Myocyte (in vitro differentiated cells): ENCODE results near the gene IL36B. TPM values are rescaled to one million over a fixed set of nuclear protein-coding genes. Genes with fewer than 3 reads are reported as not detected.
"Not testable (repeated sequence)": the region's sequence is repeated elsewhere in the genome, so short reads cannot be mapped to it uniquely, and the experiment has no call there.

Source experiments
- DNase-seq: peaks from one replicate; pipeline ENCODE4 v3.0.0-alpha.2; 2012; ENCODE audit warnings: low read depth
- polyA plus RNA-seq: library from polyadenylated mRNA; unstranded; fragments of >200 nt; gene quantifications from one replicate; pipeline ENCODE4 v1.2.1, GENCODE V29; 2012; ENCODE audit warnings: missing spikeins
- total RNA-seq: library from RNA; depleted of rRNA; stranded (reverse); fragments of >200 nt; gene quantifications from 2 replicates; pipeline ENCODE4 v1.2.3, GENCODE V29; 2014

Gene IL36B
- total RNA-seq, result not detected in 2 replicates
- not detected for polyA plus RNA-seq

DNA sequence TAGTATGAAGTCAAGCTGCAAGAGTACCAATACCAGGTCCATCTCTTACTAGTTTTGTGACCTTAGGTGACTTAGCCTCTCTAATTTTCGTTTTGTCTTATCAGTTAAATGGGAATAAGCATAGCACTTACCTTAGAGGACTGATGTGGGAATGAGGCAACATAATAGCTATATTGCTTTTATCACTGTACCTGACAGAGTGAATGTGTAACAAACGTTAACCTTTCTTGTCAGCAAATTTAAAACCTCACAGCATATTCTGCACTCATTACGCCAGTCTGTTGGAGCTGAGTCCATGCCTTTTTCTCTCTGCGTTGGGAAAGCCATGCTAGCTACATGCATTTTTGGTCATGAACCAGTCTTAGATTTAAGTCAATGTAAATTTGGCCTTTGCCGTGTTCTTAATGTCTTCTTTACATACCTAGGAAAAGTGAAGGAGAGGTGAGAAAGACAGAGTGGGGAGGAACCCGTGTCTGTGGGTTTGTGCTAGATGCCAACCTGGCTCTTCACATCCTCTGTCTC lies at the start of gene IL36B:
Gene IL36B (minus strand): TSS at position 472 of the 522 bp plus-strand sequence.
- no peak for DNase-seq

DNA sequence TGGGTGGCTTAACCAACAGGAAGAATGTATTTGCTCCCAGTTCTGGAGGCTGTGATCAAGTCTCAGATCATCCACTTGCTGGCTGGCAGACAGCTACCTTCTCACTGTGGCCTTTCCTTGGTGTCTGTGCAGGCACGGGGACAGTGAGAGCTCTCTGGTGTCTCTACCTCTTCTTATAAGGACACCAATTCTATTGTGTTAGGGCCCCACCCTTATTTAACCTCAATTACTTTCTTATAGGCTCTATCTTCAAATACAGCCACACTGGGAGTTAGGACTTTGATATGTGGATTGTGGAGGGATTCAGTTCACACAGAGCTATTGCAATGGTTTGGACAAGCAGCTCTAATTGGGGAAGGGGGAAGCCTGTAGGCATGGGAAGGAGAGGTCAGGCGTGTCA lies 49.5 kb upstream of the IL36B start:
- no peak for DNase-seq

DNA sequence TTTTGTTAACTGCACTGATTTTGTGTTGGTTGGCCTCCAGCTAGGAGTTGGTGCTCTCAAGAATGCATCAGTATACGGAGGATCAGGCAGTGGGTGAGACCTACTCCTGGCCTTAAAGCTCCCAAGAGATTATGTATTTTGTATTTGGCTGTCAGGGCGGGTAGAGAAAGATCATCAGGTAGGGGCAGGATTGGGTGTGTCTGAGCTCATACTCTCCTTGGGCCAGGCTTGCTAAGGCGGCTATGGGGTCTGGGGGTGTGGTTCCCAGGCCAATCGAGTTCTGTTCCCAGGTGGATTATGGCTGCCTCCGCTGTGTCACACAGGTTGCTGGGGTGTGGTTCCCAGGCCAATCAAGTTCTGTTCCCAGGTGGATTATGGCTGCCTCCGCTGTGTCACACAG lies 45.9 kb upstream of the IL36B start:
- DNase-seq, result no peak

DNA sequence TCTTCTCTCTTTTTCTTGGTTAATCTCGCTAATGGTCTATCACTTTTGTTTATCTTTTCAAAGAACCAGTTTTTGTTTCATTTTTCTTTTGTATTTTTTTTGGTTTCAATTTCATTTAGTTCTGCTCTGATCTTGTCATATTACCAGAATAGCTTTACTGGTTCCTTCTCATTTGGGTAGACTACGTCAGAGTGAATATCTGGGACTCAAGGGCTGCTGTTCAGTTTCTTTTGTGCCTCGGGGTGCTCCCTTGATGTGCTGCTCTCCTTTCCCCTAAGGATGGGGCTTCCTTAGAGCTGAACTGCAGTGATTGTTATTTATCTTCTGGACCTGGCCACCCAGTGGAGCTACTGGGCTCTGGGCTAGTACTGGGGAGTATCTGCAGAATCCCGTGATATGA lies 45.4 kb upstream of the IL36B start:
- DNase-seq, result no peak

DNA sequence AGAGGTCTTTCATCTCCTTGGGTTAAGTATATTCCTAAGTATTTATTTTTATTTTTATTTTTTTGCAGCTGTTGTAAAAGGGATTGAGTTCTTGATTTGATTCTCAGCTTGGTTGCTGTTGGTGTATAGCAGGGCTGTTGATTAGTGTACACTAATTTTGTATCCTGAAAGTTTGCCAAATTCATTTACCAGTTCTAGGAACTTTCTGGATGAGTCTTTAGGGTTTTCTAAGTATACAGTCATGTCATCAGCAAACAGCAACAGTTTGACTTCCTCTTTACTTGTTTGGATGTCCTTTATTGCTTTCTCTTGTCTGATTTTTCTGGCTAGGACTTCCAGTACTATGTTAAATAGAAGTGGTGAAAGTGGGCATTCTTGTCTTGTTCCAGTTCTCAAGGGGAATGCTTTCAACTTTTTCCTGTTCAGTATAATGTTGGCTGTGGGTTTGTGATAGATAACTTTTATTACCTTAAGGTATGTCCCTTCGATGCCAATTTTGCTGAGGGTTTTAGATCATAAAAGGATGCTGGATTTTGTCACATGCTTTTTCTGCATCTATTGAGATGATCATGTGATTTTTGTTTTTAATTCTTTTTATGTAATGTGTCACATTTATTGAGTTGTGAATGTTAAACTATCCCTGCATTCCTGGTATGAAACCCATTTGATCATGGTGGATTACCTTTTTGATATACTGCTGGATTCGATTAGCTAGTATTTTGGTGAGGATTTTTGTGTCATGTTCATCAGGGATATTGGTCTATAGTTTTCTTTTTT lies 44.4 kb upstream of the IL36B start:
- DNase-seq, result not testable (repeated sequence)

DNA sequence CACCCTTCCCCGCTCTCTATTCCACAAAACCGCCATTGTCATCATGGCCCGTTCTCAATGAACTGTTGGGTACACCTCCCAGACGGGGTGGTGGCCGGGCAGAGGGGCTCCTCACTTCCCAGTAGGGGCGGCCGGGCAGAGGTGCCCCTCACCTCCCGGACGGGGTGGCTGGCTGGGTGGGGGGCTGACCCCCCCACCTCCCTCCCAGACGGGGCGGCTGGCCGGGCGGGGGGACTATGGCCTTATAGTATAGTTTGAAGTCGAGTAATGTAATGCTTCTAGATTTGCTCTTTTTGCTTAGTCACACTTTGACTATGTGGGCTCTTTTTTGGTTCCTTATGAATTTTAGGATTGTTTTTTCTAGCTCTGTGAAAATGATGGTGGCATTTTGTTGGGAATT lies 43.6 kb upstream of the IL36B start:
- not testable (repeated sequence) for DNase-seq

DNA sequence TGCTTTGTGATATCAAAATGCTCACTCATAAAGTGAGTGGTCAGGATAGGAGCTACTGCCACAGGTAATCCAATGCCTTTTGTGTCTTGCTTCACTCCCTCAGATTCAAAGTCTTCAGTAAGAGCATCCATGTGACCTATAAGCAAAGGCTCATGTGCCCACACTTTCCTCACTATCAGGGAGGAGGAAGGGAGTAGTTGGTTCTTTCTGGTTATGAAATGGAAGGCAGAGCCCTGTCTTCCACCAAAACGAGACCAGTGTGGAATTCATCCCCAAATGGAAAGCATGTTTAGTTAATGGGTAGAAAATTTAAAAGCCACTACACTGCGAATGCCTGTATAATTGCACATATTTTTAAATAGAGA lies 40.9 kb upstream of the IL36B start:
- DNase-seq, result no peak

DNA sequence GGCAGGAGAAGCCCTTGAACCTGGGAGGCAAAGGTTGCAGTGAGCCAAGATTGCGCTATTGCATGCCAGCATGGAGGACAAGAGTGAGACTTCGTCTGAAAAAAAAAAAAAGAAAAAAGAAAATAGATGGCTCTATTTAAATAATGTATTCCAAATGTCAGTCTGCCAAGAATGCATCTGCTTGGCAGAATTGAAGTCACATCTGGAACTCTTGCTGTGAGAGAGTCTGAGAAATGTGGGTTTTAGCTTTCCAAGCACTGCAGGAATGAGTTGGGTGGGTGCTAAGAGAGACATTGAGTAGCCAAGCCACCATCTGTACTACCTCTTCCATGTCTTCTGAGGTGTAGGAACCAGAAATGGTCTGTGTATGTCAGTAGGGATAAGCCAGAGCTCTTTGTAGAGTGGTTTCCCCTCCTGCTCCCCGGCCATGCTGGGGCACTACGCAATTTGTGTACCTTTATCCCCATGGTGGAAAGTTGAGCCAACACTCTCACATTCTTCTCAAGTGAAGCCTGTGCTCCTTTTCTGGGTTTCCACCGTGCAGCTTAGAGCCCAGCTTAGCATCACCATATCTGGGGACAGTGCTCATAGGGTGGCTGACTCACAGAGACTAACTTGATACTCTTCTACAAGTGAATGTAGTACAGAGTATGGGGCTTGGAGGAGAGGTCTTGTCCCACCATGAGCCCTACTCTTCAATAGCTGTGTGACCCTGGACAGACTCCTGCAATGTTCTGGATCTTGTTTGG lies 40.4 kb upstream of the IL36B start:
- DNase-seq, result no peak

DNA sequence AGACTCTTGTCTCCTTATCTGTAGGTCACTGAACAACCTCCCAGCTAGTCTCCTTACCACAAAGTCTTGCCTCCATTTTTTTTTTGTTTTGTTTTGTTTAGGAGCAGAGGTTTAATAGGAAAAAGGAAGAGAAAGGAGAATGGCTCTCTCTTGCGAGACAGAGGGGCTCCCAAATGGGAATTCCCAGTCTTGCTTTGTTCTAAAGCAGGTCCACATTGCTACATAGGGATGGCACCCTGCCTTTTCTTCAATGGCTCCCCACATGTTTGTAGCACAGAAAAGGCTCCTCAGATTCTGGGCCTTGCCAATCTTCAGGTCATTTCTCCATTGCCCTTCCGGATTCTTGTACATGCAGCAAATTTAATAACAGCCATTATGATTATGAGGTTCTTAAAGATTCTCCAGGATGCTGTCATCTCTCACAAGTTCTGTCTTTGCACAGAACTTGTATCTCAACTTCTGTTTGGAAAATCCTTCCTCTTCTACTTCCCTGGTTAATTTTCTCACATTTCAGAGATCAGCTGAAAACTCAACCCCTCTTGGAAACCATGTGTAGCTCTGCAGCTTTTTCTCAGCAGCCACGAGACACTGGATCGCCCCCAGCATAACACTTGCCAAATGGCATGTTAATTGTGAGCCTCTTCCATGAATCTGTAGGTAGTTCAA lies 38.7 kb upstream of the IL36B start:
- no peak for DNase-seq

DNA sequence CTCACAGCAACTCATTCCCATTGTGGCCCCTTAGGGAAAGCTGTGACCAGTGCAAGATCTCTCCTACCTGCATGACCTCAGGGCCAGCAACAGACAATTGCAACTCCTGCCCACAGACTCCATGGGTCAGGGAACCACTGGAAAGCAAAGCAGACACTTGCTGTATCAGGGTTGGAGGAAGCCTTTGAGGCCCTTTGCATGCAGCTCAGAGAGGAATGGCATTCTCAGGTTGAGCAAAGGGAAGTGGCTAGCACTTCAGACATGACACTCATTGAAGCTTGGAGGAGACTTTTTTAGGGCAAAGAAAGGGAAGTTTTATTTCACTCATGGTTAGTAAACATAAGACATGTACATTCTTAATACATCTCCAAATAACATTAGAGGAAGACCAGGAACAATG lies 37.2 kb upstream of the IL36B start:
- DNase-seq, result no peak

DNA sequence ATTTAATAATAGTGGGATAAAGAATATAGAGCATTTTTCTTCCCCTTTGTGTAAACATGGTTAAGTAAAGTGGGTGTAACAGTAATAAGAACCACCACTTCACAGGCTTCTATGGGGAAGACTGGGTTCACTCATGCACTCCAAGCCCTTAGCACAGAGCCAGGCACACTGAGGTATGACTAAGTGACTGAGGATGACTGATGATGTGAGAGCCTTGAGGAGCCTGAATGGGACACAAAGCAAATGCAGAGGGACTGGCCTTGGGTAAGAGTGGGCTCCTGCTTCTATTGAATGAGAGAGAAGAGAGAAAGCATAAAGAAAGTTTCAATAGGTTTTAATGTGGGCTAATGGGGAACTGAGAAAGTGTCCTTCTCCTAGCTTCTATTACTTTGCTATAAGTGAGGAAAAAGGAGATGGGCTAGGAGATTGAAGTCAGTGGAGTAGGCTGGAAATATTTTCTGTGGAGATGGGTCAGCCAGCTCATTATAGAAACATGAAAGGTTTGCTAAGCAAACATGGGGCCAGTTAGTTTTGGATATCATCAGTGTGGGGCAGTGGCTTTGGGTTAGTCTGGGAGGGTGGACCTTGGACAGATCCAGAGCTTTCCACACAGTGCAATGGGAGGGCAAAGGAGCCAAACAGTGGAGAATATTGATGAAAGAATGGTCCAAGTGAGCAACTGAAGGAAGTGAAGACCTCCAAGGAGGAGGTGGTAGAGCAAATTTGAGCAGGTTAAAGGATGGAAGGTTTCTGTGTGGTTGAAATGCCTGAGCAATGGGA lies 35.7 kb upstream of the IL36B start:
- no peak for DNase-seq

DNA sequence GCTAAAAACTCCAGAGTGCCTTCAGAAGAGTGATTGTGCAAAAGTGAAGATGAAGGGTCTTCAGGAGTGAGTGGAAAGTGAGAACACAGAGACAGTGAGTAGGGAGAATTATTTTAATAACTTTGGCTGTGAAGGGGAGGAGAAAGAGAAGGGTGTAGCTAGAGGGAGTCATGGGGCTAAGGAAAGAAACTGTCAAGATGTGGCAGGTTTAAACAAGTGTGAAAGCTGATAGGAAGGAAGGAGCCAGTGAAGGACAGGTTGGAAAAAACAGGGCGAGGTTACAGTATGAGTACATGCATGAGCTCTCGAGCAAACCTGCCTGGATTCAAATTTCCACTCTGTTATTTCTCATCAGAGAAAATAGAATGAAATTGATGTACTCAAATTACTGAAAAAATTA lies 32.9 kb upstream of the IL36B start:
- no peak for DNase-seq

DNA sequence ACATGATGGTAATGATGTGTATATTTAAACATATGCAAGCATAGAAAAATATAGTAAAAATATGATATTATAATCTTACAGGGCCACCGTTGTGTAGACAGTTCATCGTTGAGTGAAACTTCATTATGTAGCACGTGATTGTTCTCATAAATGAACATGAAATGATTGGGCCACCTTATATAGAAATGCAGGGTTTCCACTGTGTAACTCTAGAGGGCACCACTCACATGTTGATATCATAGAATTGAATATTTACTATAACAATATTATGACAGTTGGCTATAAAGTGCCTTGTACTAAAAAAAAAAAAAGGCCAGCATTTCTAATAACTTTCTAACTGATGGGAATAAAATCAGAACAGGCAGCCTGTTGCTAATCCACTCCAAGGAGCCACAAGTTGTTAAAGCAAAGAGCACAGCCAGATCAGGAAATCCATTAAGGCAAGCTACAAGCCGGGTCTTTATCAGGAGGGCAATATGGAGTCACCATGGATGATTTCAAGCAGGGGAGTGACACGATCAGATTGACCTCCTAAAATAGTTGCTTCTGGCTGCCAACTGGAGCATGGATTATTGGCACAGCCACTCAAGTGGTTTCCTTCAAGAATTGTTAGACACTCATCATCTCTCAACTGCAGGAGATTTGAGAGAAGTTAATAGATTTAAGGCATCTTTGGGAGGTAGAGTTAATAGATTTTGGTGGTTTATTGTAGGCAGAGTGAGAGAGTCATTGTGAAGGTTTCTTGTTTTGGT lies 31.8 kb upstream of the IL36B start:
- DNase-seq, result no peak

DNA sequence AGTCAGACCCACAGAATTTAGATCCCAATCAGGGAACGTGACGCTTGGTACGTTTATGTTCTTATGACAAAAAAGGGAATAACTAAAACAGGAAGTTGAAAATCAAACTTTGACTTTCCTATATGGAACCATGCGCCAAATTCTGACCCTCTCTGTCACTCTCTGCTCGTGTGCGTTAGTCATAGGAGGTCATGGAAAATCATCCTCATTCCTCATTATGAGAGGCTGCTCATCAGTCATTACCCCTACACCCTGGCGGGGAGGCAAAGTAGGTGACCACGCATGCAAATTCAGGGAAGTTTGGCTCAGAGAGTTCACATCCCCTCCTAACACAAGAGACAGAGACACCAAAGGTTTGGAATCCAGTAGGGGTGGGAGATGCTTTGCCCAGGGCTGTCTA lies 30.6 kb upstream of the IL36B start:
- DNase-seq, result no peak

DNA sequence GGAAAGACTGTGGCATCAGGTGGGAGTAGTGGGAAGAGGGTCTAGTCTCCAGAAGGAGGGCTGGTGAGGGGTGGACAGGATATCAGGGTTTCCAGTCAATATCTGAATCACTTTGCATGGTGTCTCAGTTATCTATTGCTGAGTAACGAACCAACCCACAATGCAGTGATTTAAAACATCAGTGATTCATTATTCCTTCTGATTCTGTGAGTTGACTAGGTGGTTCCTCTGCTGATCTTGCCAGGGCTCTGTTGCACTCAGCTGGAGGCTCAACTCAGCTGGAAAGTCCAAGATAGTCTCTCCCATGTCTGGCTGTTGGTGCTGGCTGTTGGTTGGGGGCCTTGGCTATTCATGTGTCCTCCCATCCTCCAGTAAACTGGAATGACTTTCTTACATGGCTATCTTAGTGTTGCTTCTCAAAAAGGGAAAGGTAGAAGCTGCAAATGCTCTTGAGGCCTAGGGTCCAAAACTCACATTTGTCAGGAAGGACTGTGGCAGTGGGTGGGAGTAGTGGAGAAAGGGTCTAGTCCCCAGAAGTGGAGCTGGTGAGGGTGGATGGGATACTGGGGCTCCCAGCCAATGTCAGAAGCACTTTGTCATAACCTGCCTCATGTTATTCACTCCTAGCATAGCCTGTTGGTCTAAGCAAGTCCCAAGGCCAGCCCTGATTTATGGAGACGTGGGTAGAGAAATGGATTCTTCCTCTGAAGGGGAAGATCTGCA lies 29.0 kb upstream of the IL36B start:
- no peak for DNase-seq

DNA sequence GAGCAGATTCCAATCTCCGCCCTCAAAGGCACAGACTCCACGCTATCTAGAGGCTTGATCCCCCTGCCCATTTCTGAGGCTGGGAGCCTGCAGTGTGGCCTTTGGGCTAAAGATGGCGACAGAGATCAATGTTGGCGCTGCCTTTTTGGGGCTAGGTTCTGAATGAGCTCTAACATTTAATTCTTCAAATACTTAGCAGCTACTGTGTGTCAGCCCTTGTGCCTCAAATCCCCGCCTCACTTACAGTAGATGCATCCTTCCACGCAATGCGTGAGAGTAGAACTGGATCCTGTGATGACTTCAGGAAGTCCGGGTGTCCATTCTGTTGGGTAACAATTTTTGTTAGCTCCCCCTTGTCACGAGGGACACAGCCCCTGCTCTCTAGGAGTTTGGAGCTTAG lies 27.5 kb upstream of the IL36B start:
- peak; percentile 49 for DNase-seq

DNA sequence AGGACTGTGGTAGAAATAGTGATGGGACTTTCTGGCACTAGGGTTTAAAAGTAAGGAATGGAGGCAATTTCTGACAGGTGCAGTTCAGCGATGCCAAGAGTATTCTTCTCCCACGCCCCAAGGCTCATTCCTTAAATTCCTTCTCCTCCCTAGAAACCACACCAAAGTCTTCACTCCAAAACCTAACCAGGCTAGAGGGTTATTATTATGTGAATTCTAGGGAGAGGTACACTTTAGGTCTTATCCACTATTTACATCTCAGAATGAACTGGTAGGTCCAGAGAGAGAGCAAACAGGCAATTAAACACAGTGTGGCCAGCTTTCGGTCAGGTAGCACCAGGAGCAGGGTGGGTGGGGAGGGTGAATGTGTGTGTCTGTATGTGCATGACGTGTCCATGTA lies 26.5 kb upstream of the IL36B start:
- DNase-seq, result peak; percentile 86

DNA sequence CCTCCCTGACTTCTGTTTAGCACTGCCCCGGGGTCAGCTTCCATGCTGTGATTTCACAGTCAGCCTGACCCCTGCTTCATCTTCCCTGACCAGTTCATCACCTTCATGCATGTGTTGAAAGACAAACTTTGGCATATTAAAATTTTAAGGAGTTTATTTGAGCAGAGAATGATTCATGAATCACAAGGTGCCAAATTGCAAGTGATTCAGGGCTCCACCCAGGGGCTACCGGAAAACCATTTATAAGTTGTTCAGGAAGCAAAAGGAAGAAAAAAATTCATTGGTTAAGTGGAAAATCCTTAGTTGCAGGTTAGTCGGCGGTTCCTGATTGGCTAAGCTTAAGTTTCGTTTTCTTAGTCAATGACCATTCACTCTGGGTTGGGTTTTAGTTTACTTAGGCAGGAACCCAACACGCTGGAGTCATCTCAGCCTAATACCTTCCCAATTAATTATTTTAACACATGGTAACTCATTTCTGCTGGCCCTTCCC lies 25.7 kb upstream of the IL36B start:
- DNase-seq, result peak; percentile 36

DNA sequence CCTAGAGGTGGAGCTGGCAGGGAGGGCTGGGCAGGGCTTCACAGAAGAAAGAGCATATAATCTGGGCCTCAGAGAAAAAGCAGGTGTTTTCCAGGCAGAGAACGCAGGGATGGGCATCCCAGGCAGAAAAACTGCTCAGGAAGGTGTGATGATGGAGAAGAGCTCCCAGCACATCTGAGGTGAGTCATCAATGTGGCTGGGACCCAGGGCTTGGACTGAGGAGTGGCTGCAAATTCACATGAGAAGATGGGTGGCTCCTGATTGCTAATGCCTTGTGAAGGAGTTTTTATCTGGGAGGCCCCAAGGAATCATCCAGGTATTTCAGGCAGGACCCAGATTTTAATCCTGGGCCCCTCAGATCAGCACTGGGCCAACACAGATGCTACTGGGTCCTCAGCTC lies 25.3 kb upstream of the IL36B start:
- DNase-seq, result peak; percentile 18
